SK-N-SH (cell line): ENCODE results near the gene SLC26A1. TPM values are rescaled to one million over a fixed set of nuclear protein-coding genes. Genes with fewer than 3 reads are reported as not detected.

Experiments used
- CTCF ChIA-PET: fragments of 300-600, 350-600 bp; formaldehyde crosslinking; extraction: SDS; loops from one replicate; lab custom pipeline; 2021; lab: Yijun Ruan, JAX
- POLR2A ChIA-PET: fragments of 350-600 bp; sonication (Branson Sonifier 250); formaldehyde crosslinking; extraction: SDS; loops from one replicate; lab custom pipeline; 2020; ENCODE audit warnings: antibody characterized with exemption, inconsistent platforms; lab: Yijun Ruan, JAX
- DNase-seq: peaks from one replicate; pipeline ENCODE4 v3.0.0; 2012
- H2AFZ ChIP-seq: fragments of 200-600 bp; sonication (generic); 2 replicates; pipeline ENCODE4 v1.8.1; 2016; ENCODE audit warnings: antibody characterized with exemption, mild to moderate bottlenecking, low read depth
- H3F3A ChIP-seq: fragments of 200-600 bp; sonication (generic); replicated peaks from 2 replicates; pipeline ENCODE3; 2016; ENCODE audit warnings: antibody characterized with exemption, mild to moderate bottlenecking; ENCODE audit not compliant: insufficient read depth
- H3K27ac ChIP-seq, 2 experiments: fragments of 200-500 bp in 1 of 2; fragments of 200-600 bp in 1 of 2; sonication (Bioruptor generic) in 1 of 2; sonication (generic), shearing (Covaris generic) in 1 of 2; 2 replicates each; pipeline versions ENCODE4 v1.5.1 to v1.6.1; 2014 to 2016; ENCODE audit warnings: low read depth in 2 of 2, inconsistent platforms in 1 of 2, low read length in 1 of 2, mild to moderate bottlenecking in 1 of 2, mixed read lengths in 1 of 2
- H3K27me3 ChIP-seq: fragments of 200-600 bp; sonication (generic), shearing (Covaris generic); 2 replicates; pipeline ENCODE4 v1.6.1; 2016; ENCODE audit warnings: mixed run types; ENCODE audit not compliant: insufficient read depth
- H3K36me3 ChIP-seq, 2 experiments: fragments of 200-500 bp in 1 of 2; fragments of 200-600 bp in 1 of 2; sonication (Bioruptor generic) in 1 of 2; sonication (generic) in 1 of 2; replicated peaks in 1 of 2; 2 replicates each; pipeline versions ENCODE3 to v1.5.1; 2014 to 2016; ENCODE audit warnings: low read length in 1 of 2, mild to moderate bottlenecking in 1 of 2; ENCODE audit not compliant: insufficient read depth in 2 of 2, control insufficient read depth in 1 of 2
- H3K4me1 ChIP-seq, 2 experiments: fragments of 200-500 bp in 1 of 2; fragments of 200-600 bp in 1 of 2; sonication (Bioruptor generic) in 1 of 2; sonication (generic), shearing (Covaris generic) in 1 of 2; 2 replicates each; pipeline versions ENCODE4 v1.5.1 to v1.6.1; 2014 to 2016; ENCODE audit warnings: low read depth in 1 of 2, low read length in 1 of 2, mixed run types in 1 of 2; ENCODE audit not compliant: insufficient read depth in 2 of 2, control insufficient read depth in 1 of 2
- H3K4me2 ChIP-seq: fragments of 200-600 bp; sonication (generic), shearing (Covaris generic); 2 replicates; pipeline ENCODE4 v1.6.1; 2017; ENCODE audit warnings: mixed run types
- H3K4me3 ChIP-seq, 2 experiments: fragments of 200-500 bp in 1 of 2; fragments of 200-600 bp in 1 of 2; sonication (Bioruptor generic) in 1 of 2; sonication (generic), shearing (Covaris generic) in 1 of 2; 2 replicates each; pipeline versions ENCODE4 v1.5.1 to v1.8.1; 2014 to 2016; ENCODE audit warnings: low read depth in 2 of 2, inconsistent platforms in 1 of 2, low read length in 1 of 2, mild to moderate bottlenecking in 1 of 2, mixed read lengths in 1 of 2, moderate library complexity in 1 of 2
- H3K79me2 ChIP-seq: fragments of 200-600 bp; sonication (generic); 2 replicates; pipeline ENCODE4 v1.8.1; 2017; ENCODE audit warnings: mild to moderate bottlenecking; ENCODE audit not compliant: insufficient read depth
- H3K9ac ChIP-seq: fragments of 200-600 bp; sonication (generic); 2 replicates; pipeline ENCODE4 v1.6.1; 2017; ENCODE audit warnings: mixed run types
- H3K9me2 ChIP-seq: fragments of 200-600 bp; sonication (generic); 2 replicates; pipeline ENCODE4 v1.6.1; 2017; ENCODE audit warnings: mixed run types
- H3K9me3 ChIP-seq: fragments of 200-600 bp; sonication (generic); 2 replicates; pipeline ENCODE4 v1.6.1; 2017; ENCODE audit warnings: mixed run types, mild to moderate bottlenecking, moderate library complexity
- H4K20me1 ChIP-seq: fragments of 200-600 bp; sonication (generic); 2 replicates; pipeline ENCODE4 v1.6.1; 2017; ENCODE audit warnings: mild to moderate bottlenecking, mixed run types; ENCODE audit not compliant: insufficient read depth
- CHD2 ChIP-seq: fragments of 150-350 bp; IDR thresholded peaks from 2 replicates; pipeline ENCODE4 v1.6.1; 2018; ENCODE audit warnings: low read length; ENCODE audit not compliant: partially characterized antibody
- EP300 ChIP-seq, 2 experiments: IDR thresholded peaks; 2 replicates each; pipeline versions ENCODE4 v1.4.0 to v1.6.1; 2012; ENCODE audit warnings: borderline replicate concordance in 1 of 2, low read depth in 1 of 2, low read length in 1 of 2
- FOSL2 ChIP-seq: IDR thresholded peaks from 2 replicates; pipeline ENCODE4 v1.4.0; 2012; ENCODE audit warnings: low read depth, mild to moderate bottlenecking, moderate library complexity, borderline replicate concordance
- FOXJ3 ChIP-seq: sonication (generic); formaldehyde crosslinking; IDR thresholded peaks from 2 replicates; pipeline ENCODE4 v1.5.1; 2020; ENCODE audit warnings: mild to moderate bottlenecking, missing genetic modification reagents
- JUND ChIP-seq: IDR thresholded peaks from 2 replicates; pipeline ENCODE4 v1.4.0; 2012
- MEF2A ChIP-seq: IDR thresholded peaks from 2 replicates; pipeline ENCODE4 v1.4.0; 2012; ENCODE audit warnings: low read depth, borderline replicate concordance
- NFIC ChIP-seq: IDR thresholded peaks from 2 replicates; pipeline ENCODE4 v1.4.0; 2012; ENCODE audit warnings: borderline replicate concordance
- RAD21 ChIP-seq: IDR thresholded peaks from 2 replicates; pipeline ENCODE4 v1.6.1; 2012; ENCODE audit warnings: mild to moderate bottlenecking, low read length
- RCOR1 ChIP-seq: fragments of 150-350 bp; IDR thresholded peaks from 2 replicates; pipeline ENCODE4 v1.6.1; 2017; ENCODE audit warnings: antibody characterized with exemption, low read length
- SIN3A ChIP-seq: IDR thresholded peaks from 2 replicates; pipeline ENCODE4 v1.6.1; 2012; ENCODE audit warnings: low read depth, mild to moderate bottlenecking, low read length, moderate library complexity, borderline replicate concordance
- TAF1 ChIP-seq: IDR thresholded peaks from 2 replicates; pipeline ENCODE4 v1.6.1; 2012; ENCODE audit warnings: low read depth, mild to moderate bottlenecking, low read length, moderate library complexity, borderline replicate concordance
- WGBS: methylation state at CpG from one replicate; pipeline ENCODE4 v1.1.6; 2017; ENCODE audit warnings: low lambda C conversion rate; 5-methylcytosine and 5-hydroxymethylcytosine counted together
- polyA plus RNA-seq, 3 experiments: library from polyadenylated mRNA; depleted of rRNA; stranded (reverse); fragments of >200 nt; gene quantifications; 2 replicates each; pipeline ENCODE4 v1.2.3, GENCODE V29; 2012
- TF ChIP-seq, protein P1 (sequence below): fragments of 150-350 bp; IDR thresholded peaks from 2 replicates; pipeline ENCODE4 v1.6.1; 2016; ENCODE audit warnings: mild to moderate bottlenecking, low read depth, low read length
- TF ChIP-seq, protein P2 (sequence below): fragments of 200-600 bp; sonication (generic); IDR thresholded peaks from 2 replicates; pipeline ENCODE4 v1.6.1; 2017; ENCODE audit warnings: antibody characterized with exemption, mild to moderate bottlenecking, moderate library complexity
- TF ChIP-seq, protein P3 (sequence below): IDR thresholded peaks from 2 replicates; pipeline ENCODE4 v1.4.0; 2012; ENCODE audit warnings: low read depth, borderline replicate concordance
- TF ChIP-seq, protein P4 (sequence below): IDR thresholded peaks from 2 replicates; pipeline ENCODE4 v1.4.0; 2012; ENCODE audit warnings: low read depth, borderline replicate concordance
- TF ChIP-seq, protein P5 (sequence below): IDR thresholded peaks from 2 replicates; pipeline ENCODE4 v1.4.0; 2012; ENCODE audit warnings: low read depth

Gene SLC26A1
- polyA plus RNA-seq, 1 of the 3 experiments (the other 2 are of a cell fraction) = 0.05 TPM

DNA sequence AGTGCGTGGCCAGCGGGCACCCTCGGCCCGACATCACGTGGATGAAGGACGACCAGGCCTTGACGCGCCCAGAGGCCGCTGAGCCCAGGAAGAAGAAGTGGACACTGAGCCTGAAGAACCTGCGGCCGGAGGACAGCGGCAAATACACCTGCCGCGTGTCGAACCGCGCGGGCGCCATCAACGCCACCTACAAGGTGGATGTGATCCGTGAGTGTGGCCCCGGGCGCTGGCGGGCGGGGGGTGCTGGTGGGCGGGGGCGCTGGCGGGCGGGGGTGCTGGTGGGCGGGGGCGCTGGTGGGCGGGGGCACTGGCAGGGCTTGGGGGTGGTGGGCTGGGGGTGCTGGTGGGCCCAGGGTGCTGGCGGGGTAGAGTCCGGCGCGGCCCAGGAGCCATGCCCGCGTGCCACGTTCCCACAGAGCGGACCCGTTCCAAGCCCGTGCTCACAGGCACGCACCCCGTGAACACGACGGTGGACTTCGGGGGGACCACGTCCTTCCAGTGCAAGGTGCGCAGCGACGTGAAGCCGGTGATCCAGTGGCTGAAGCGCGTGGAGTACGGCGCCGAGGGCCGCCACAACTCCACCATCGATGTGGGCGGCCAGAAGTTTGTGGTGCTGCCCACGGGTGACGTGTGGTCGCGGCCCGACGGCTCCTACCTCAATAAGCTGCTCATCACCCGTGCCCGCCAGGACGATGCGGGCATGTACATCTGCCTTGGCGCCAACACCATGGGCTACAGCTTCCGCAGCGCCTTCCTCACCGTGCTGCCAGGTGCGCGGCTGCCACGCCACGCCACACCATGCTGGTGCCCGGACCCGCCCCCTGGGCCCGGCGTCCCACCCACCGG, 30.9 kb upstream of the SLC26A1 start:
- ChIA-PET CTCF (interaction anchor here (0.9 kb wide), 1 partner anchor 8 kb away, joined by 3 read pairs; no protein-coding TSS in a partner anchor), POLR2A (no interaction called here)
- Histone ChIP-seq H3F3A (peaks cover 8% of the 10 kb centered on the region), H3K27me3 (no peaks in the 10 kb centered on the region), H3K4me1 (no peaks in the 10 kb centered on the region; a peak in 1 of 4 replicates), H3K9me2 (no peaks in the 10 kb centered on the region), H3K27ac (no peak overlapping the region), H3K4me3 (no peak overlapping the region), H3K9ac (no peak overlapping the region), H4K20me1 (peaks cover 1% of the 10 kb centered on the region; the same call in 1 of the 2 replicates), H2AFZ (no peak overlapping the region), H3K36me3 (peaks cover 0 to 4% of the 10 kb centered on the region in 2 experiments), H3K9me3 (no peaks in the 10 kb centered on the region), H3K4me2 (no peak overlapping the region), H3K79me2 (no peaks in the 10 kb centered on the region)
- WGBS = 97% methylated on average over 32 of the region's 83 CpGs
- TF ChIP-seq, protein P1, sequence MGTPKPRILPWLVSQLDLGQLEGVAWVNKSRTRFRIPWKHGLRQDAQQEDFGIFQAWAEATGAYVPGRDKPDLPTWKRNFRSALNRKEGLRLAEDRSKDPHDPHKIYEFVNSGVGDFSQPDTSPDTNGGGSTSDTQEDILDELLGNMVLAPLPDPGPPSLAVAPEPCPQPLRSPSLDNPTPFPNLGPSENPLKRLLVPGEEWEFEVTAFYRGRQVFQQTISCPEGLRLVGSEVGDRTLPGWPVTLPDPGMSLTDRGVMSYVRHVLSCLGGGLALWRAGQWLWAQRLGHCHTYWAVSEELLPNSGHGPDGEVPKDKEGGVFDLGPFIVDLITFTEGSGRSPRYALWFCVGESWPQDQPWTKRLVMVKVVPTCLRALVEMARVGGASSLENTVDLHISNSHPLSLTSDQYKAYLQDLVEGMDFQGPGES = no peak
- TF ChIP-seq MEF2A = no peak
- TF ChIP-seq TAF1 = no peak
- TF ChIP-seq CHD2 = no peak
- TF ChIP-seq, protein P2, sequence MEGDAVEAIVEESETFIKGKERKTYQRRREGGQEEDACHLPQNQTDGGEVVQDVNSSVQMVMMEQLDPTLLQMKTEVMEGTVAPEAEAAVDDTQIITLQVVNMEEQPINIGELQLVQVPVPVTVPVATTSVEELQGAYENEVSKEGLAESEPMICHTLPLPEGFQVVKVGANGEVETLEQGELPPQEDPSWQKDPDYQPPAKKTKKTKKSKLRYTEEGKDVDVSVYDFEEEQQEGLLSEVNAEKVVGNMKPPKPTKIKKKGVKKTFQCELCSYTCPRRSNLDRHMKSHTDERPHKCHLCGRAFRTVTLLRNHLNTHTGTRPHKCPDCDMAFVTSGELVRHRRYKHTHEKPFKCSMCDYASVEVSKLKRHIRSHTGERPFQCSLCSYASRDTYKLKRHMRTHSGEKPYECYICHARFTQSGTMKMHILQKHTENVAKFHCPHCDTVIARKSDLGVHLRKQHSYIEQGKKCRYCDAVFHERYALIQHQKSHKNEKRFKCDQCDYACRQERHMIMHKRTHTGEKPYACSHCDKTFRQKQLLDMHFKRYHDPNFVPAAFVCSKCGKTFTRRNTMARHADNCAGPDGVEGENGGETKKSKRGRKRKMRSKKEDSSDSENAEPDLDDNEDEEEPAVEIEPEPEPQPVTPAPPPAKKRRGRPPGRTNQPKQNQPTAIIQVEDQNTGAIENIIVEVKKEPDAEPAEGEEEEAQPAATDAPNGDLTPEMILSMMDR = no peak
- no peak for TF ChIP-seq RAD21
- TF ChIP-seq EP300 (IDR thresholded peaks at IDR 0.05; ENCODE audit: borderline replicate concordance in 1 of 2, low read depth in 1 of 2, low read length in 1 of 2) = no peak
- no peak for TF ChIP-seq FOSL2
- no peak for DNase-seq

DNA sequence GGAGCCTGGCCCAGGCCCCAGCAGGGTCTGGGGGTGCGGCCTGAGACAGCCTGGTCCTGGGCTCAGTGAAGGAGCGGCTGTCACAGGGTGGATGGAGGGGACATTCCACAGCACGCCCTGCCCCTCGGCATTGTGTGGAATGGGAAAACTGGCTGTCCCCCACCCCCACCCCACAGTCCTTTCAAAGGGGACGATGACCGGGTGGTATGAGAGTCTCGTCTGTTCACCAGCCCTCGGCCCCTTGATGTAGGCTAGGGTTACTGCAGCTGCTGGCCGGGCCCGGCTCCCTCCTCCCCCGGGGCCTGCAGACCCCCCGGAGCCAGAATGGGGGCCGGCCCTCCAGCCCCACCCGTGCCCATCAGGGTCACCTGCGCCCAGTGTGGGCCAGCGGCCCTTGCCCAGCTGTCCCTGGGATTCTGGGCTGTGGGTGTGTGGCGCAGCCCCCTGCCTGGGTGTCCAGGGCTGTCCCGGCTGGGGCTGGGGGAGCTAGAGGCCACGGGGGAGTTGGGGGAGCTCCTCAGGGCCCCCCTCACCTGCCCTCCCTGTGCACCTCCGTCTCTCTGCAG, 30.0 kb upstream of the SLC26A1 start:
- H3K9ac ChIP-seq = no peak overlapping the region
- CTCF ChIA-PET = interaction anchor here (0.9 kb wide), 1 partner anchor 9 kb away, joined by 3 read pairs; no protein-coding TSS in a partner anchor
- POLR2A ChIA-PET = no interaction called here
- H3K4me2 ChIP-seq = no peak overlapping the region
- no peaks in the 10 kb centered on the region for H3K9me2 ChIP-seq
- H3K27ac ChIP-seq = no peak overlapping the region
- peaks cover 4% of the 10 kb centered on the region; the same call in 1 of the 2 replicates for H4K20me1 ChIP-seq
- no peaks in the 10 kb centered on the region for H3K79me2 ChIP-seq
- H3K4me1 ChIP-seq = no peaks in the 10 kb centered on the region; a peak in 1 of 4 replicates
- no peak overlapping the region for H2AFZ ChIP-seq
- TF ChIP-seq SIN3A (no peak), NFIC (no peak), FOXJ3 (CRISPR knock-in tag) (no peak), EP300 (IDR thresholded peaks at IDR 0.05; ENCODE audit: borderline replicate concordance in 1 of 2, low read depth in 1 of 2, low read length in 1 of 2) (no peak), RCOR1 (no peak), JUND (no peak)
- TF ChIP-seq, protein P3, sequence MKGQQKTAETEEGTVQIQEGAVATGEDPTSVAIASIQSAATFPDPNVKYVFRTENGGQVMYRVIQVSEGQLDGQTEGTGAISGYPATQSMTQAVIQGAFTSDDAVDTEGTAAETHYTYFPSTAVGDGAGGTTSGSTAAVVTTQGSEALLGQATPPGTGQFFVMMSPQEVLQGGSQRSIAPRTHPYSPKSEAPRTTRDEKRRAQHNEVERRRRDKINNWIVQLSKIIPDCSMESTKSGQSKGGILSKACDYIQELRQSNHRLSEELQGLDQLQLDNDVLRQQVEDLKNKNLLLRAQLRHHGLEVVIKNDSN = no peak
- TF ChIP-seq, protein P4, sequence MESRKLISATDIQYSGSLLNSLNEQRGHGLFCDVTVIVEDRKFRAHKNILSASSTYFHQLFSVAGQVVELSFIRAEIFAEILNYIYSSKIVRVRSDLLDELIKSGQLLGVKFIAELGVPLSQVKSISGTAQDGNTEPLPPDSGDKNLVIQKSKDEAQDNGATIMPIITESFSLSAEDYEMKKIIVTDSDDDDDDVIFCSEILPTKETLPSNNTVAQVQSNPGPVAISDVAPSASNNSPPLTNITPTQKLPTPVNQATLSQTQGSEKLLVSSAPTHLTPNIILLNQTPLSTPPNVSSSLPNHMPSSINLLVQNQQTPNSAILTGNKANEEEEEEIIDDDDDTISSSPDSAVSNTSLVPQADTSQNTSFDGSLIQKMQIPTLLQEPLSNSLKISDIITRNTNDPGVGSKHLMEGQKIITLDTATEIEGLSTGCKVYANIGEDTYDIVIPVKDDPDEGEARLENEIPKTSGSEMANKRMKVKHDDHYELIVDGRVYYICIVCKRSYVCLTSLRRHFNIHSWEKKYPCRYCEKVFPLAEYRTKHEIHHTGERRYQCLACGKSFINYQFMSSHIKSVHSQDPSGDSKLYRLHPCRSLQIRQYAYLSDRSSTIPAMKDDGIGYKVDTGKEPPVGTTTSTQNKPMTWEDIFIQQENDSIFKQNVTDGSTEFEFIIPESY = no peak
- TF ChIP-seq, protein P5, sequence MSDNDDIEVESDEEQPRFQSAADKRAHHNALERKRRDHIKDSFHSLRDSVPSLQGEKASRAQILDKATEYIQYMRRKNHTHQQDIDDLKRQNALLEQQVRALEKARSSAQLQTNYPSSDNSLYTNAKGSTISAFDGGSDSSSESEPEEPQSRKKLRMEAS = no peak
- TF ChIP-seq, all 33 proteins: peak for 0
- no peaks in the 10 kb centered on the region for H3K9me3 ChIP-seq
- no peak overlapping the region for H3K4me3 ChIP-seq
- no peak for DNase-seq
- WGBS = no CpG with 5 or more reads among the region's 20 CpGs
- no peaks in the 10 kb centered on the region for H3K27me3 ChIP-seq
- peaks cover 8% of the 10 kb centered on the region for H3F3A ChIP-seq
- H3K36me3 ChIP-seq = peaks cover 0 to 4% of the 10 kb centered on the region in 2 experiments
